GM12874 (cell line): Measurements from ENCODE around the gene MYRFL.

Experiments
- TF ChIP-seq, protein P1 (sequence below): IDR thresholded peaks from 2 replicates; pipeline ENCODE4 v1.5.1; 2011; ENCODE audit warnings: low read depth, mild to moderate bottlenecking, control low read depth, low read length, moderate library complexity; ENCODE audit not compliant: insufficient read depth

The MYRFL gene

GRCh38 chr12:69925291-69925690 lies 100.3 kb downstream of the MYRFL start:
- TF ChIP-seq, protein P1, sequence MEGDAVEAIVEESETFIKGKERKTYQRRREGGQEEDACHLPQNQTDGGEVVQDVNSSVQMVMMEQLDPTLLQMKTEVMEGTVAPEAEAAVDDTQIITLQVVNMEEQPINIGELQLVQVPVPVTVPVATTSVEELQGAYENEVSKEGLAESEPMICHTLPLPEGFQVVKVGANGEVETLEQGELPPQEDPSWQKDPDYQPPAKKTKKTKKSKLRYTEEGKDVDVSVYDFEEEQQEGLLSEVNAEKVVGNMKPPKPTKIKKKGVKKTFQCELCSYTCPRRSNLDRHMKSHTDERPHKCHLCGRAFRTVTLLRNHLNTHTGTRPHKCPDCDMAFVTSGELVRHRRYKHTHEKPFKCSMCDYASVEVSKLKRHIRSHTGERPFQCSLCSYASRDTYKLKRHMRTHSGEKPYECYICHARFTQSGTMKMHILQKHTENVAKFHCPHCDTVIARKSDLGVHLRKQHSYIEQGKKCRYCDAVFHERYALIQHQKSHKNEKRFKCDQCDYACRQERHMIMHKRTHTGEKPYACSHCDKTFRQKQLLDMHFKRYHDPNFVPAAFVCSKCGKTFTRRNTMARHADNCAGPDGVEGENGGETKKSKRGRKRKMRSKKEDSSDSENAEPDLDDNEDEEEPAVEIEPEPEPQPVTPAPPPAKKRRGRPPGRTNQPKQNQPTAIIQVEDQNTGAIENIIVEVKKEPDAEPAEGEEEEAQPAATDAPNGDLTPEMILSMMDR = no peak

DNA sequence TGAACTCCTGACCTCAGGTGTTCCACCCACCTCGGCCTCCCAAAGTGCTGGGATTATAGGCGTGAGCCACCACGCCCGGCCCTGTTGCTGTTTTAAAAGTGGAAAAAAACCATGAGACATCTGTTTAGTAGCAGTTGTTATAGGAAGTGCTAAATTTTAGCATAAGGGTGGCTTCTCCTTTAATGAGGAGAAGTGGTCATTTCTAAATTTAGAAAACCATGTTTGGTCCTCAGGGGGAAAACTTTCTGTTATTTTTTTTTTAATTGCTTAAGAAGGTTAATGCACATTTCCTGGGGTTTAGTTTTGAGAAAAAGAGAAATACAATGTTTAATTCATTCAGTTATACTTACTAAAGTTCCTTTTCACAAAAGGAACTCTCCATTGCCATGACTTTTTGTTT lies 102.1 kb downstream of the MYRFL start:
- TF ChIP-seq, protein P1 = no peak

GRCh38 chr12:69929125-69929524 lies 104.1 kb downstream of the MYRFL start:
- TF ChIP-seq, protein P1 = no peak

DNA sequence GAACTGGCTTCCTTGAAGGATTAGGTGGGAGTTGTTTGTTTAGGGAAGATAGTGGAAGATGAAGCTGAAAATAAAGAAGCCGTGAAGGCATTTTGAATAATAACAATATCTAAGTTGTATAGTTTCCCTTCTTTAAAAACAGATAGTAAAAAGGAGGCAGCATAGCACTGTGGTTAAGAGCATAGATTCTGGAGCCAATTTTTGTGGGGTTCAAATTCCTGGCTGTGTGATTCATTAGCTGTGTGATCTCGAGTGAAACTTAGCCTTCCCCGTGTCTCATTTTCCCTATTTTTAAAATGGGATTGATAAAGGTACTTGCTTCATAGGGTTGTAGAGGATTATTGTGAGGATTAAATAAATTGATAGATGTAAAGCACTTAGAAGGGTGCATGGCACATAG lies 104.5 kb downstream of the MYRFL start:
- TF ChIP-seq, protein P1 = no peak

- TF ChIP-seq, protein P1 = no peak
Observed at GRCh38 chr12:69931569-69931968, 106.5 kb downstream of the MYRFL start.

DNA sequence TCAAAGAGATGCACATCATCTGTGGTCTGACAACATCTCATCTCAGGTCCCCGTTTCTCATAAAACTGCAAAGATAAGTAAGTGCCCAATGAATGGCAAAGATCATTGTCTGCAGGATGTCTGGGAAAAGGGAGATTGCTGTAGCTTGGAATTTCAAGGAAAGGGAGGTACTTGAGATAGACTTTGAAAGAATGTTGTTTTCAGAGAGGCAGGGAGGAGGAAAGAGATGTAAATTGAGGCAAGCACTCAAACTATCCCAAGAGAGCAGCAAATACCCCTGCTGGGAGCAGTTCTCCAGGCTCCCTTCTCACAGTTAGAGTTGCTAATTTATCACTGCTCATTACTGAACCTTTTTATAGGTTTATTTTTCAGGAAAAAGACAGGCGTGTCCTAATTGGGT lies 107.1 kb downstream of the MYRFL start:
- TF ChIP-seq, protein P1 = no peak

DNA sequence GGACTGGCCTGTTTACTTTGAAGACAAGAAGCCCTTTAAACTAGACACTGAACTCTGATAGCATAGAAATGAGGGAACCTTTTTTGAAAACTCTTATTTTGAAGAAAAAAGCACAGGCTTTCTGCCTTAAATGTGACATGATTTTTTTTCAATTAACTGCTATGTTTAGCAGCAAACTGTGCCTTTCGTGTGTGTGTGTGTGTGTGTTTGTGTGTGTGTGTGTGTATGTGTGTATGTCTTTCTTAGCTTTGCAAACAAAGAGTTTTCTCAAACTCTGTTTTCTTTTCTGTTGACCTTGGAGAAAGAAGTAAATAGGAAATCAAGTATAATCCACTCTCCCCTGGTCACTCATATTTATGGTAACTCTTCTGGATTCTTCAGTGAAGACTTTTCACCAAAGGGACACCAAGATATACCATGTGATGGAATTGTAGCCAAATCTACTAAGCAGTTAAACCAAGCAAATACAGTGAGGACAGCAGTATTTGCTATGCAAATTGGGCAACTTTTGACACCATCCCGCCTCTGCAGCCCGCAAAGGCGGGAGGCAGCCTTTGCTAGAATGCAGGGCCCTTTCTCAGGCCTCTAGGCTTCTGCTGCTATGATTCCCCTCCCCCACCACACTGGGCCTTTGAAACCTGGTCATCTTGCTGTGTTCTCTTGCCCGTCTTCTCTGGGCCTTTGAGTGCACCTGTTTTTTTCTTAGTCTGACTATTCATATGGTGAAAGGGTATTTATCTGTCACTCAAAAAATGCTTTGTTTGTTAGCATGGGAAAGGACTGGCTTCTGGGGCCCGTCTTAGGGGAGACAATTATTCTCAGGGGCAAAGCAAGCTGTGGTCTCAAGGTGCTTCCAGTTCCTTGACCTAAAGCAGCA lies 107.9 kb downstream of the MYRFL start:
- TF ChIP-seq, protein P1 = no peak
